Thymus (tissue), 11 donors: Measurements from ENCODE around the gene EMX2. TPM values are rescaled to one million over a fixed set of nuclear protein-coding genes. Genes with fewer than 3 reads are reported as not detected.
"Not testable (repeated sequence)": the region's sequence is repeated elsewhere in the genome, so short reads cannot be mapped to it uniquely, and the experiment has no call there.

Experiments used
- DNase-seq, 9 donors: peaks; one replicate each; pipeline ENCODE4 v3.0.0-alpha.2; 2013; ENCODE audit warnings: low spot score in 9 of 9, low read depth in 6 of 9, missing footprints in 1 of 9
- H3K27ac ChIP-seq, 2 donors: one replicate each; pipeline ENCODE4 v1.5.1; 2013; ENCODE audit warnings: control low read depth in 1 of 2, low read depth in 1 of 2, low read length in 1 of 2, mild to moderate bottlenecking in 1 of 2, moderate library complexity in 1 of 2
- H3K27me3 ChIP-seq, 2 donors: one replicate each; pipeline ENCODE4 v1.5.1; 2013; ENCODE audit warnings: low read length in 1 of 2; ENCODE audit not compliant: control insufficient read depth in 2 of 2, insufficient read depth in 1 of 2
- H3K36me3 ChIP-seq, 2 donors: one replicate each; pipeline ENCODE4 v1.5.1; 2013; ENCODE audit warnings: low read length in 1 of 2, mild to moderate bottlenecking in 1 of 2, moderate library complexity in 1 of 2; ENCODE audit not compliant: control insufficient read depth in 2 of 2, insufficient read depth in 2 of 2
- H3K4me1 ChIP-seq, 2 donors: one replicate each; pipeline ENCODE4 v1.5.1; 2013; ENCODE audit warnings: low read length in 2 of 2; ENCODE audit not compliant: control insufficient read depth in 2 of 2, insufficient read depth in 2 of 2
- H3K4me3 ChIP-seq, 2 donors: one replicate each; pipeline ENCODE4 v1.5.1; 2013; ENCODE audit warnings: low read length in 2 of 2, control low read depth in 1 of 2, mild to moderate bottlenecking in 1 of 2
- H3K9me3 ChIP-seq, 2 donors: one replicate each; pipeline ENCODE4 v1.5.1; 2013; ENCODE audit warnings: low read length in 1 of 2, mild to moderate bottlenecking in 1 of 2; ENCODE audit not compliant: control insufficient read depth in 2 of 2, insufficient read depth in 1 of 2
- WGBS: extraction: QIAGEN DNeasy Blood & Tissue Kit; methylation state at CpG from one replicate; pipeline ENCODE4 v1.1.7; 2013; 5-methylcytosine and 5-hydroxymethylcytosine counted together
- polyA plus RNA-seq: library from polyadenylated mRNA; stranded (reverse); fragments of 200-250 nt; gene quantifications from one replicate; pipeline ENCODE4 v1.2.3, GENCODE V29; 2013
- total RNA-seq: library from RNA; stranded (reverse); fragments of 120-200 nt; gene quantifications from one replicate; pipeline ENCODE4 v1.2.4, GENCODE V29; 2013
- donor health status: healthy.

The EMX2 gene
- total and polyA plus RNA-seq, 2 donors = 0.09 to 0.57 TPM

DNA sequence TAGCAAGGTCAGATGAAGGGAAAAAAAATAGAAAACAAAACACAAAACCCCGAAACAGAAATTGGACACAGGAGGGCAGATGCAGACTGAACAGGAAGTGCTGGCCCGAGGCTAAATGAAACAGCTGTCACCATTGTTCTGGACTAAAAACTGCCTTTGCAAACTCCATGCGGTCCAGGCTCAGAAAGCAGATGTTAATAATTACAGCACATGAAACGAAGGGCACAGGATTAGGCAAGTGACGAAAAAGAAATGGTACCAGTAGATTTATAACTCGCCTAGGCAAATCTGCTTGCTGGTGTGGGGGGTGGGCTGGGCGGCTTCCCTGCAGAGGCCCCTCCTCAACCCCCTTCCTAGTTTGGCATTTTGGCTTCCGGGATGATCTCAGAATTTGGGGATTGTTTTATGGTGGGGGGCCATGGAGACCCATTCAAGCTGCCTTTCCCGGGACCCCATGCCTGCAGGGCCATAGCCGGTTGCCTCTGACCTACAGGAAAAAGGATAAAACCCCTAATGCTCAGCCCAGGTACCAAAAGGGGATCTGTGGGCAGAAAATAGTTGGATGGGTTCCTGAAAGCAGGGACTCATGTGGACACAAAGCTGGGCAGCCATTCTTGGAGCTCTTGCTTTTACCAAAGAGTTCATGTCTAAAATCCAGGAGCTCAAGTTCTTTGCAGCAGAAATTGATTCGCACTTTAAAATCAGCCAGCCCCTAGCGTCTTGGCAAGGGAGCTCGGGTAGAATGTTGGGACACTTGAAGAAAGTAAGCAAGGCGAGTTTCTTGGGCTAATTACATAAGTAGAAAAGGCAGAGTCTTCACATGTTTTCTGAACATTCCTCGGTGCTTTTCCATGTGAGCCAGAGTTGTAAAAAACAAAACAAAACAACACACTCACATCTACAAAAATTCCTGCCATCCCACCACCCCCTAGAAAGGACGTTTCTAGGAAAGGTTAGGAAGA lies 39.0 kb upstream of the EMX2 start:
- Histone ChIP-seq H3K4me1 (no peaks in the 10 kb centered on the region), H3K27me3 (peaks cover 0 to 16% of the 10 kb centered on the region in 2 donors), H3K27ac (no peak overlapping the region), H3K9me3 (no peaks in the 10 kb centered on the region), H3K4me3 (no peak overlapping the region), H3K36me3 (no peaks in the 10 kb centered on the region)
- 55% methylated on average over 16 of the region's 16 CpGs for WGBS
- DNase-seq = no peak

DNA sequence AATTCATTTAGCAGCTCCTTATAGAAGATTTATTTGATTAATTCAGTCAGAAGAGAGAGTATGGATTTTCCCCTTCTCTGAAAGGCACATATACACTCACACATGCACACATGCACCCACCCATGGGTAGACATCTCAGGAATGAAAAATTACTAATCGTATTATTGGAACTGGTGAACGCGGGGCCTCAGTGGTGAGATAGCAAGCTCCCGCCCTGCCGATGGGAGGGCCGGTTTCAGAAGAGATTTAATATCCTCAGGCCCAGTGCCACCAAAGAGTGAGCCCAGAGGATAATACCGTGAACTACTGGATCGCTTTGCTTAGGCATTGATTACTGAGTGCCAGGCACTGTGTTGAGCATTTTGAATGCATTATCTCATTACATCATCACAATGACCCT lies 38.0 kb upstream of the EMX2 start:
- H3K27me3 ChIP-seq = peaks cover 0 to 16% of the 10 kb centered on the region in 2 donors
- H3K27ac ChIP-seq = no peak overlapping the region
- H3K9me3 ChIP-seq = no peaks in the 10 kb centered on the region
- no peak overlapping the region for H3K4me3 ChIP-seq
- 96% methylated on average over 8 of the region's 8 CpGs for WGBS
- H3K36me3 ChIP-seq = no peaks in the 10 kb centered on the region
- no peak for DNase-seq
- H3K4me1 ChIP-seq = no peaks in the 10 kb centered on the region

DNA sequence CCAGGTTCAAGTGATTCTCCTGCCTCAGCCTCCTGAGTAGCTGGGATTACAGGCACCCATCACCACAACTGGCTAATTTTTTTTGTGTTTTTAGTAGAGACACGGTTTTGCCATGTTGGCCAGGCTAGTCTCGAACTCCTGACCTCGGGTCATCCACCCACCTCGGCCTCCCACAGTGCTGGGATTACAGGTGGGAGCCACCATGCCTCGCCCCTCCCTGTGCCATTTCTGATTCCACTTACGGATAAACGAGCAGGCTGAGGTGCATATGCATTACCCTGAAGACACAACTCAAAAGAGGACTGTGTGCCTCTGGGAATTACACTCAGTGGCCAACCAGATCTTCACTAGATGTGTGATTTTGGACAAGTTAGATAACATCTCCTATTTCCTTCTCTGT lies 35.5 kb upstream of the EMX2 start:
- not testable (repeated sequence) for H3K27ac ChIP-seq, H3K9me3 ChIP-seq, H3K4me3 ChIP-seq, DNase-seq, H3K4me1 ChIP-seq, H3K36me3 ChIP-seq
- 91% methylated on average over 7 of the region's 7 CpGs for WGBS
- H3K27me3 ChIP-seq = peaks cover 0 to 20% of the 10 kb centered on the region in 2 donors

DNA sequence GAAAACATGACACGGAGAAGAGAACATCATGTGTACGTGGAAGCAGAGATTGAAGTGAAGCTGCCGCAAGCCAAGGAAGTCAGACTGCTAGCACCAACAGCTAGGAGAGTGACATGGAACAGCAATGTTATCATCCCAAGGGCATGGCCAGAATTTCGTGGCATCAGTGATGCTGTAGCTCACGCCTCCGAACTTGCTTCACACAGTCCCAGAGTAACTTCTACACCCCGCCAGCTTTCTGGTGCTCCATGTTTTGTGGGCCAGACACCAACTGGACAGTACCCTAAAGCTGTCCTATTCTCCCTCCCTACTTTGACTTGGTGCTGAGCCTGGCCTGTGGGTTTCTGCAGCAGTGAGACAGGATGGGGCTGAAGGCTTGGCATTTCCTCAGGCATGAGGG lies 33.0 kb upstream of the EMX2 start:
- Histone ChIP-seq H3K27ac (no peak overlapping the region), H3K4me3 (no peak overlapping the region), H3K9me3 (no peaks in the 10 kb centered on the region), H3K4me1 (no peaks in the 10 kb centered on the region), H3K36me3 (no peaks in the 10 kb centered on the region), H3K27me3 (peaks cover 0 to 11% of the 10 kb centered on the region in 2 donors)
- no peak for DNase-seq
- WGBS = 92% methylated on average over 7 of the region's 7 CpGs

DNA sequence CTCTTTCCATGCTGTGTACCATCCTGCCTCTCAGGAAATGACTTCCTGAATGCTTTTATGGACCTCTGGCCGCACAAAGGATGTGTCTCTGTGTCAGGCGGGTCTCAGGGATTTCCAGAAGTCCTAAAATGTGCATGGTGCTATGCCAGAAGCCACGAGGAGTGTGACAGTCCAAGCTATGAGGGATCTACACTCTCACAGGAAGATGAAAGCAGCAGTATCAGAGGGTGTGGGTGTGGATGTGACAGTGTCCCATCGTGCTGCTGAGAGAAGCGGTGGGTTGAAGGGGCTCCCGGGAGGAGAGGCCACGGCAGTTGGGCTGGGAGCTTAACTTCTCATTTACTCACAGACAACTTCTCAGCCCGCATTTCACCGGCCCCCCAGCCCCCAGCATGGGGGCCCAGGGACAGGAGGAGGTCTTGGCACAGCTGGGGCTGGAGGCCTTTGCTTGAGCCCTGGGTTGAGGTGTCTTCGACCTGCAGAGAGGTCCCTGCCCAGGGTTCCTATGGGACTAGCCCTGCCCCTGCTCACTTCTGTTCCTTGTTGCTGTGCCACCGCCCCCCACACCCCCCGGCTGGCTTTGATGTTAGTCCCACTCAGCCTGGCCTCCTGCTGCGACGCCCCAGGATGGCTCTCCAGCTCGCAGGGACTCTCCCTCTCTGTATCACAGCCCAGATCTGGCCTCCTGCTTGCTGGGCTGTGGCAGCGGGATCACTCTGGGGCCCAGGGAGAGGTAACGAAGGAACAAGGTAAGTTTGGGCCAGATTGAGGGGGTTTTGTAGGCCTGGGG lies 30.8 kb upstream of the EMX2 start:
- DNase-seq = no peak
- Histone ChIP-seq H3K4me3 (no peak overlapping the region), H3K9me3 (no peaks in the 10 kb centered on the region), H3K27me3 (peaks cover 0 to 8% of the 10 kb centered on the region in 2 donors), H3K4me1 (no peaks in the 10 kb centered on the region), H3K36me3 (no peaks in the 10 kb centered on the region), H3K27ac (no peak overlapping the region)
- 66% methylated on average over 17 of the region's 17 CpGs for WGBS

DNA sequence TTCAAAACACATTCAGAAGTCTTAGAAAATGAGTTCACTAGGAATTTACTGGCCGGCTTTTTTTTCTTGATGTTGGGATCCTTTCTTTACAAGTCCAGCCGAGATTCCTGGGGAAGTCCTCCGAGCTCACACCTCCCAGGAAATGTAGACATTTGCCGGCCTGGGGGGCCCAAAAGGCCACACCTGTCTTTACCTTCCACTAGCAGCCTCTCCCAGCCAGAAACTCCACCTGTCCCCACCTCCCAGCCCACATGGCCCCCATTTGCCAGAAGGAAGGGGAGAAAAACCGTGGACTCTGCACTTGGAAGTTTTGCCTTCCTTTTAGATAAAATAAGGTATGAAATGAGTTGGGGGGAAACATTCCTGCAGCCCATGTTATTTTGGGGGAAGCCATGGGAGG lies 27.6 kb upstream of the EMX2 start:
- Histone ChIP-seq H3K9me3 (no peaks in the 10 kb centered on the region), H3K4me1 (no peaks in the 10 kb centered on the region), H3K36me3 (no peaks in the 10 kb centered on the region), H3K27me3 (peaks cover 0 to 8% of the 10 kb centered on the region in 2 donors), H3K27ac (no peak overlapping the region), H3K4me3 (no peak overlapping the region)
- no peak for DNase-seq
- WGBS = 72% methylated on average over 5 of the region's 5 CpGs

DNA sequence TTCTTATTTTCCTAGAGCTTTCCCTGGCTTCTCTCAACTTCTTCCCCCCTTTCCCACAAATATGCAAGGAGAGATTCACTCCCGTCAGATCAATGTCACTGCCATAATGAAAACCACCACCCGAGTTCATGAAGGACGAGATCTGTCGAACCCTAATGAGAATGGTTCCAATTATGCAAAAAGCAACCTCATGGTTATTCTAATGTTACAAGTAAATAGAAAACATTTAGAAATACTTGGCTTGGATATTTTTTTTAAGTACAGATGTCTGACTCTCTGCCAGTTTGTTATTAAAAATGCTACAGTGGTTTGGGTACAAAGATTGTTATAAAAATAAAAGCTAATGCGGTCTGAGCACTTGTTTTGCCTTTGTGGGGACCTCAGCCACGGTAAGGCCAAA lies 25.9 kb upstream of the EMX2 start:
- DNase-seq = no peak
- H3K27me3 ChIP-seq = peaks cover 0 to 5% of the 10 kb centered on the region in 2 donors
- no peak overlapping the region for H3K27ac ChIP-seq
- H3K36me3 ChIP-seq = no peaks in the 10 kb centered on the region
- no peaks in the 10 kb centered on the region for H3K4me1 ChIP-seq
- H3K9me3 ChIP-seq = no peaks in the 10 kb centered on the region
- H3K4me3 ChIP-seq = no peak overlapping the region
- 91% methylated on average over 6 of the region's 6 CpGs for WGBS

DNA sequence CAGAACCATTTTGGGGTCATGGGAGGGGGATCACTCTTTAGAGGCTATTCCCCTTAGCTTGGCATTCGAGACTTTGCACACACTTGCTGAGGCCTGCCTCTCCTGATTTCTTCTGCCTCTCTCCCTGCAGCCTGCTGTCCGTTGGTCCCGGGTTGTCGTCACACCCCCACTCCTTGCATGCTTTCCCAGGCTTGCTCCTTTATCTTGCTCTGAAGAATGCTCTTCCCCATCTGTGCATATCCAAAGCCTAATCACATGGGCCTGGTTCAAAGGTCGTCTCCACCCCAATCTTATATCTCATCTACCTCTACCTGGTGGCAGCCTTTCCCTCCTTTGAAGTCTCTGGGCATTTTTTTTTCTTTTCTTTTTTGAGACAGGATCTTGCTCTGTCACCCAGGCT lies 24.3 kb upstream of the EMX2 start:
- no peak overlapping the region for H3K4me3 ChIP-seq
- H3K4me1 ChIP-seq = no peaks in the 10 kb centered on the region
- no peaks in the 10 kb centered on the region for H3K36me3 ChIP-seq
- WGBS = 68% methylated on average over 5 of the region's 5 CpGs
- H3K27me3 ChIP-seq = no peaks in the 10 kb centered on the region
- no peak overlapping the region for H3K27ac ChIP-seq
- no peaks in the 10 kb centered on the region for H3K9me3 ChIP-seq
- no peak for DNase-seq

DNA sequence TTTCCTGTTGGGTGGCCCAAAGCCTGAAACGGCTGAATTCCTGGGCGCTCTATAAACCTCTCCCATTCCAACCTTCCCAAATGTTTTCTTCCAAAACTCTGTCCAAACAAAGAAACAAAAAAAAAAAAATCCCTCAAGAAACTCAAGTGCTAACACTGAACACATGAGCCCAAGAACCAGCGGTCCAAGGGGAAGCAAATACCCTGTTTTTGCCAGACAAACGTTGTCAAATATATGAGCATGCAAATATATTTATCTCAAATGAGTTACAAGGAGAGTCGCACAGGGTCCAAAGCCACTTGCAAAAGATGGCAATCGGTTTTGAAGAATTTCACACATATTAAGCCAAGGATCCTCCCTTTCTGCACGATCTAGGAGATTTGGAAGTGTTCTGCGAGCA lies 23.3 kb upstream of the EMX2 start:
- Histone ChIP-seq H3K9me3 (no peaks in the 10 kb centered on the region), H3K36me3 (no peaks in the 10 kb centered on the region), H3K27me3 (peaks cover 0 to 2% of the 10 kb centered on the region in 2 donors), H3K4me3 (no peak overlapping the region), H3K4me1 (no peaks in the 10 kb centered on the region), H3K27ac (no peak overlapping the region)
- 83% methylated on average over 8 of the region's 8 CpGs for WGBS
- no peak for DNase-seq
